Endothelial cell of umbilical vein (primary cell): ENCODE measurements around the gene DACT1. TPM values are rescaled to one million over a fixed set of nuclear protein-coding genes. Genes with fewer than 3 reads are reported as not detected.

Source experiments
- BruUV-seq: library from RNA; stranded (reverse); fragments of 400-500 nt; replicated peaks from 2 replicates; lab custom pipeline; 2021; lab: Mats Ljungman, UMichigan
- CTCF ChIA-PET: fragments of 300-600, 350-600 bp; sonication (Branson Sonifier 250); formaldehyde crosslinking; loops from one replicate; lab custom pipeline; 2021; ENCODE audit warnings: antibody characterized with exemption, inconsistent platforms; lab: Charles Lee
- POLR2A ChIA-PET: fragments of 300-600, 350-600 bp; sonication (Branson Sonifier 250); formaldehyde crosslinking; loops from one replicate; lab custom pipeline; 2021; ENCODE audit warnings: antibody characterized with exemption, inconsistent platforms; lab: Charles Lee
- DNase-seq: peaks from one replicate; pipeline ENCODE4 v3.0.0-alpha.2; 2011; ENCODE audit warnings: low read depth, low spot score
- FAIRE-seq: peaks from 2 replicates; lab custom pipeline; 2011; peaks lifted over from hg19 to GRCh38; lab: Jason Lieb, UNC
- H2AFZ ChIP-seq: 2 replicates; pipeline ENCODE4 v1.6.0; 2012; ENCODE audit warnings: low read depth, low read length, control low read depth, inconsistent platforms
- H3K27ac ChIP-seq: 2 replicates; pipeline ENCODE4 v1.5.1; 2011; ENCODE audit warnings: low read depth, mild to moderate bottlenecking, control low read depth, low read length, moderate library complexity; ENCODE audit not compliant: insufficient read depth
- H3K27me3 ChIP-seq, 2 experiments: 2 replicates each; pipeline versions ENCODE4 v1.6.0 to v1.6.1; 2011; ENCODE audit warnings: low read length in 2 of 2, mixed read lengths in 1 of 2; ENCODE audit not compliant: control insufficient read depth in 2 of 2, insufficient read depth in 2 of 2
- H3K36me3 ChIP-seq, 2 experiments: 2 replicates in 1 of 2; 3 replicates in 1 of 2; pipeline ENCODE4 v1.5.1; 2011; ENCODE audit warnings: low read length in 2 of 2, mild to moderate bottlenecking in 1 of 2, moderate library complexity in 1 of 2; ENCODE audit not compliant: control insufficient read depth in 2 of 2, insufficient read depth in 2 of 2; ENCODE audit errors: extremely low read depth in 1 of 2
- H3K4me1 ChIP-seq: 3 replicates; pipeline ENCODE4 v1.5.1; 2011; ENCODE audit warnings: mild to moderate bottlenecking, low read length; ENCODE audit not compliant: control insufficient read depth, insufficient read depth; ENCODE audit errors: extremely low read depth
- H3K4me2 ChIP-seq: 2 replicates; pipeline ENCODE4 v1.6.1; 2011; ENCODE audit warnings: low read length, control low read depth, mixed read lengths; ENCODE audit not compliant: insufficient read depth
- H3K4me3 ChIP-seq, 3 experiments: fragments of 200-600 bp in 1 of 3; sonication (generic), shearing (Covaris generic) in 1 of 3; replicated peaks in 1 of 3; 2 replicates each; pipeline ENCODE4 v1.5.1; 2011 to 2016; ENCODE audit warnings: control low read depth in 3 of 3, low read length in 3 of 3, mild to moderate bottlenecking in 2 of 3, inconsistent platforms in 1 of 3, low read depth in 1 of 3, moderate library complexity in 1 of 3; ENCODE audit not compliant: insufficient read depth in 1 of 3
- H3K79me2 ChIP-seq: 2 replicates; pipeline ENCODE4 v1.6.0; 2012; ENCODE audit warnings: low read length, inconsistent platforms; ENCODE audit not compliant: control insufficient read depth, insufficient read depth
- H3K9ac ChIP-seq: replicated peaks from 2 replicates; pipeline ENCODE3; 2011; ENCODE audit warnings: low read length, control low read depth; ENCODE audit not compliant: insufficient read depth; ENCODE audit errors: extremely low read depth
- H3K9me1 ChIP-seq: replicated peaks from 3 replicates; pipeline ENCODE4 v1.6.0; 2011; ENCODE audit warnings: mild to moderate bottlenecking, low read length; ENCODE audit not compliant: control insufficient read depth, insufficient read depth; ENCODE audit errors: extremely low read depth
- H3K9me3 ChIP-seq: replicated peaks from 2 replicates; pipeline ENCODE4 v1.5.1; 2012; ENCODE audit warnings: low read length, inconsistent platforms; ENCODE audit not compliant: control insufficient read depth, insufficient read depth
- H4K20me1 ChIP-seq: replicated peaks from 2 replicates; pipeline ENCODE3; 2011; ENCODE audit warnings: mild to moderate bottlenecking, low read length; ENCODE audit not compliant: control insufficient read depth, insufficient read depth; ENCODE audit errors: extremely low read depth
- CTCF ChIP-seq, 2 donors: IDR thresholded peaks; 1 replicate in 1 of 2; 2 replicates in 1 of 2; pipeline ENCODE4 v1.5.1; 2011; ENCODE audit warnings: low read length in 2 of 2, mild to moderate bottlenecking in 2 of 2, moderate library complexity in 2 of 2, control low read depth in 1 of 2, inconsistent platforms in 1 of 2, low read depth in 1 of 2; ENCODE audit not compliant: insufficient read depth in 1 of 2; ENCODE audit errors: extremely low read depth in 1 of 2
- EZH2 ChIP-seq: IDR thresholded peaks from 2 replicates; pipeline ENCODE4 v1.6.1; 2012; ENCODE audit warnings: borderline replicate concordance, low read depth, mild to moderate bottlenecking, moderate library complexity, low read length, inconsistent platforms; ENCODE audit not compliant: severe bottlenecking
- FOS ChIP-seq: IDR thresholded peaks from 2 replicates; pipeline ENCODE4 v1.6.1; 2011; ENCODE audit warnings: mild to moderate bottlenecking, low read length, moderate library complexity, borderline replicate concordance; ENCODE audit not compliant: insufficient read depth
- GATA2 ChIP-seq: IDR thresholded peaks from 2 replicates; pipeline ENCODE4 v1.7.0; 2011; ENCODE audit warnings: low read depth, mild to moderate bottlenecking, moderate library complexity, mixed read lengths, low read length; ENCODE audit not compliant: insufficient read length, insufficient read depth
- JUN ChIP-seq: IDR thresholded peaks from 2 replicates; pipeline ENCODE4 v1.6.1; 2011; ENCODE audit warnings: borderline replicate concordance, low read depth; ENCODE audit not compliant: insufficient read length, insufficient read depth
- MAX ChIP-seq: IDR thresholded peaks from 2 replicates; pipeline ENCODE4 v1.6.1; 2011; ENCODE audit not compliant: insufficient read depth, insufficient read length
- MYC ChIP-seq: IDR thresholded peaks from one replicate; pipeline ENCODE4 v1.6.1; 2011; ENCODE audit warnings: mild to moderate bottlenecking, low read depth, low read length
- POLR2A ChIP-seq: IDR thresholded peaks from 2 replicates; pipeline ENCODE4 v1.6.1; 2012; ENCODE audit warnings: low read depth, mild to moderate bottlenecking, control low read depth, low read length
- POLR2AphosphoS5 ChIP-seq: IDR thresholded peaks from 2 replicates; pipeline ENCODE4 v1.6.1; 2012; ENCODE audit warnings: low read depth, mild to moderate bottlenecking, control low read depth, low read length, moderate library complexity; ENCODE audit not compliant: insufficient read depth
- dilution Hi-C: fragments of 300-500 bp; cut with MboI; formaldehyde crosslinking; loops from one replicate; pipeline ENCODE4 v1.15.0; 2019; ENCODE audit warnings: low sequenced_read_pairs; ENCODE audit not compliant: extremely low pct_ligation_motif_present
- intact Hi-C: fragments of 100-400 bp; cut with micrococcal nuclease; formaldehyde crosslinking; loops from one replicate; pipeline ENCODE4 v1.10.0; 2022
- polyA plus RNA-seq, 4 experiments: library from polyadenylated mRNA; depleted of rRNA in 3 of 4; stranded (reverse) in 3 of 4; unstranded in 1 of 4; fragments of >200 nt; gene quantifications; 2 replicates each; pipeline versions ENCODE4 v1.2.1 to v1.2.3, GENCODE V29; 2011 to 2012; ENCODE audit warnings: missing spikeins in 1 of 4
- total RNA-seq: library from RNA; stranded (reverse); gene quantifications from 2 replicates; pipeline ENCODE4 v1.2.3, GENCODE V29; 2021

Gene DACT1
- total and polyA plus RNA-seq, 2 donors (not counting 3 experiments of a cell fraction or from before 2014, with no cell fraction given): 0.21 to 0.27 TPM

- ChIA-PET POLR2A (no interaction called here), CTCF (no interaction called here)
- Histone ChIP-seq H3K9me1 (no peaks in the 10 kb centered on the region), H3K4me3 (no peak overlapping the region), H3K4me2 (no peak overlapping the region), H3K9ac (no peak overlapping the region), H3K9me3 (no peaks in the 10 kb centered on the region), H3K27me3 (no peaks in the 10 kb centered on the region), H3K79me2 (no peaks in the 10 kb centered on the region), H2AFZ (no peak overlapping the region), H4K20me1 (no peaks in the 10 kb centered on the region), H3K27ac (no peak overlapping the region), H3K4me1 (no peaks in the 10 kb centered on the region), H3K36me3 (no peaks in the 10 kb centered on the region)
- BruUV-seq: no TSS peak
- intact Hi-C loops (loop anchor here (10.0 kb wide), 1 partner anchor 298 kb away; no protein-coding TSS in a partner anchor), dilution Hi-C loops (no loop called here)
- DNase-seq (no peak), FAIRE-seq (no peak)
- no peak for TF ChIP-seq POLR2A
- TF ChIP-seq FOS: no peak
- no peak for TF ChIP-seq GATA2
- no peak for TF ChIP-seq POLR2AphosphoS5
- no peak for TF ChIP-seq JUN
- no peak for TF ChIP-seq MAX
- no peak for TF ChIP-seq MYC
- TF ChIP-seq EZH2: no peak
- TF ChIP-seq CTCF (IDR thresholded peaks at IDR 0.05; ENCODE audit: extremely low read depth in 1 of 2, insufficient read depth in 1 of 2, low read depth in 1 of 2, low read length in 2 of 2): no peak
Observed at GRCh38 chr14:58646479-58646878, 8.7 kb downstream of the DACT1 start.
